Measurements from ENCODE around the gene GCDH.
"Not testable (repeated sequence)": the region's sequence is repeated elsewhere in the genome, so short reads cannot be mapped to it uniquely, and the experiment has no call there.

GCDH gene

DNA sequence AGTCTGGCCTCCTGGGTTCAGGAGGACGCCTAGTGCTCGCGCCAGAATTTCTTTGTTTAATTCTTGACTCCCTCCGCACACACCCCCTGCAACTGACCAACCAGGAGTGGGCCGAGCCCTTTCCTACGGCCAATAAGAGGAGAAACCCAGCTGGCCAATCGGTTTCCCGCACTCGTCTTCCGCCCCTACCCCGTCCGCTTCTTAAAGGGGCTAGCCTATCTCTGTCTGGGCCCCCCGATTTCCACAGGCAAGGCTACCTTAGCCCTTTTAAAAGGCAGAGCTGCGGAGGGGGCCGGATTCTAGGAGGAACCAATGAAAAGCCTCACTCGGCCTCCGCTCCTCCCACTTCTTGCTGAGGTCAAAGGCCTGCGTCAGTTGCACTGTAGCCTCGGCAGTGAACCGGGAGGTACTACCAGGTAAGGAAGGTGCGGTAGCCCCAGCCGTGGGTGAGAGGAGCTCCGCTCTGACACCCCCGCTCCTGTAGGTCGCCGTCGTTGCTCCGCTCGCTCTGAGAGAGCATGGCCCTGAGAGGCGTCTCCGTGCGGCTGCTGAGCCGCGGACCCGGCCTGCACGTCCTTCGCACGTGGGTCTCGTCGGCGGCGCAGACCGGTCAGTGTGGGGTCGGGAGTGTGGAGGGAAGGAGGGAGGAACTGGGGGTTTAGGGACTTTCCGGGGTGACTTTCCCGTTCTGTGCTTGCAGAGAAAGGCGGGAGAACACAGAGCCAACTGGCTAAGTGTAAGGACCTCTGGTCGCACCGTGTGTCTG is at the start of gene GCDH:
Gene GCDH (plus strand): TSS at position 374 of the 766 bp plus-strand sequence. CDS start 145 bp downstream, at position 519.
- DNase-seq (ENCODE audit: insufficient read length, low spot score), result peak; percentile 95
- TF ChIP-seq, protein P1, sequence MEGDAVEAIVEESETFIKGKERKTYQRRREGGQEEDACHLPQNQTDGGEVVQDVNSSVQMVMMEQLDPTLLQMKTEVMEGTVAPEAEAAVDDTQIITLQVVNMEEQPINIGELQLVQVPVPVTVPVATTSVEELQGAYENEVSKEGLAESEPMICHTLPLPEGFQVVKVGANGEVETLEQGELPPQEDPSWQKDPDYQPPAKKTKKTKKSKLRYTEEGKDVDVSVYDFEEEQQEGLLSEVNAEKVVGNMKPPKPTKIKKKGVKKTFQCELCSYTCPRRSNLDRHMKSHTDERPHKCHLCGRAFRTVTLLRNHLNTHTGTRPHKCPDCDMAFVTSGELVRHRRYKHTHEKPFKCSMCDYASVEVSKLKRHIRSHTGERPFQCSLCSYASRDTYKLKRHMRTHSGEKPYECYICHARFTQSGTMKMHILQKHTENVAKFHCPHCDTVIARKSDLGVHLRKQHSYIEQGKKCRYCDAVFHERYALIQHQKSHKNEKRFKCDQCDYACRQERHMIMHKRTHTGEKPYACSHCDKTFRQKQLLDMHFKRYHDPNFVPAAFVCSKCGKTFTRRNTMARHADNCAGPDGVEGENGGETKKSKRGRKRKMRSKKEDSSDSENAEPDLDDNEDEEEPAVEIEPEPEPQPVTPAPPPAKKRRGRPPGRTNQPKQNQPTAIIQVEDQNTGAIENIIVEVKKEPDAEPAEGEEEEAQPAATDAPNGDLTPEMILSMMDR (IDR thresholded peaks at IDR 0.05; ENCODE audit: insufficient read depth, missing control alignments), result peak; percentile 18
- FAIRE-seq, result no peak

DNA sequence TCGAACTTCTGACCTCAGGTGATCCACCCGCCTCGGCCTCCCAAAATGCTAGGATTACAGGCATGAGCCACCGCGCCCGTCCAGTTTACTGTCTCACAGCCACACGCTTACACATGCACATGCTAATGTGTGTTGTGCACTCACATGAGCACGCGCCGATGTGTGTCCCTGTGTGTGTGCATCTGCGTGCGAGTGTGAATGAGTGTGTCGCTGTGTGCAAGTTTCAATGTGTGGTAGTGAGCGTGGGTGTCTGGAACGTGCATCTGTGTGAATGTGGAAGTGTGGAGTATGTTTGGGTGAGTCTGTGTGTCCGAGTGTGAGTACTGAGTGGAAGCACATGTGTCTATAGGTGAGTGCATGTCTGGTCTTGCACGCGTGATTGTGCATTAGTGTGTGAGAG is 48.4 kb upstream of the GCDH start:
- TF ChIP-seq, protein P1 (IDR thresholded peaks at IDR 0.05; ENCODE audit: insufficient read depth, missing control alignments), result no peak
- FAIRE-seq (no peak), DNase-seq (ENCODE audit: insufficient read length, low spot score) (no peak)

DNA sequence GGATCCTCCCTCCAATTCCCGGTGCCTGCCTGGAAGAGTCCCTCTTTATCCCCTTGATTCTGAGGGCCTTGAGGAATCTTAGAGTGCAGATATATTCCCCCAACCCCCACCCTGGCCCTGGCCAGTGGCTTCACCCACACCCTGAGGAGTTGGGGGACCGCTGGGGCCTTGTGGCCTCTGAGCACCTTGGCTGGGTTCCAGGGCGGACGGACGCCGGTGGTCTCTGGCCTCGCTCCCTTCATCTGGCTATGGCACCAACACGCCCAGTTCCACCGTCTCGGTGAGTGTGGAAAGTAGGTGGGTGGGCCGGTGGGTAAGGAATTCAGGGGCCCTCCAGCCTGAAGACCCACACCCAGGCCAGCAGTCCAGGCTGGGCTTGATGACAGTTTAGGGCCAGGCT is 47.6 kb upstream of the GCDH start:
- no peak for FAIRE-seq
- no peak for DNase-seq (ENCODE audit: insufficient read length, low spot score)
- TF ChIP-seq, protein P1 (IDR thresholded peaks at IDR 0.05; ENCODE audit: insufficient read depth, missing control alignments), result no peak

DNA sequence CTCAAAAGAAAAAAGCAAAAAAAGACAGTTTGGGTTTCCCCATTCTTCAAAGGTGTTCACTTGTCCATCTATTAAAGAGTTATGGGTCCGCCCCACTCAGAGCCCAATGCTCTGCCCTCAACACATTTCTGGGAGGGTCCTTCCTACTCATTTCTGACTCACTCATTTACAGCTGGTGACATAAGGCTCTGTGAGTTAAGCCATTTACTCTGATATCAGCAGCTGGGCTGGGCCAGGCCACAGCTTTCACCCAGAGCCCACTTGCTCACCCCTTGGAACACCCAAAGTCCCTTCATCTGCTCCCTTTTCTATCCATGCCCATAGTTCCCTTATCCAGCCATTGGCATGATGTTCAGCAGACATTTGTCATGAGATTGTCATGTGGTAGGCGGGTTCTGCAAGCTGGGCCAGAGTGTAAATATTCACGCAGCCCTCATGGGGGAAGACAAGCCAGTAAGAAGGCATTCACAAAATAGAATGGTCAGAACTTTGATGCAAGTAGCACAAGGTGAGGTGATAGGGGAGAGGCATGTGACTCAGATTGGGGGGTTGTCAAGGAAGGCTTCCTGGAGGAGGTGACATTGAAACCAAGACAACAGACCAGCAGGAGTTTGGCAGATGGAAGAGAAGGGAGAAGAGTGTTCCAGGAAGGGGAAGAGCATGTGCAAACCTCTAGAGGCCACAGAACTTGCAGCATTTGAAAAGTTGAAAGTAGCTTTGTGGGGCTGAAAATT is 46.8 kb upstream of the GCDH start:
- TF ChIP-seq, protein P1 (IDR thresholded peaks at IDR 0.05; ENCODE audit: insufficient read depth, missing control alignments), result no peak
- FAIRE-seq (no peak), DNase-seq (ENCODE audit: insufficient read length, low spot score) (no peak)

GRCh38 chr19:12846613-12847012 is 44.3 kb upstream of the GCDH start:
- not testable (repeated sequence) for DNase-seq (ENCODE audit: insufficient read length, low spot score); FAIRE-seq

DNA sequence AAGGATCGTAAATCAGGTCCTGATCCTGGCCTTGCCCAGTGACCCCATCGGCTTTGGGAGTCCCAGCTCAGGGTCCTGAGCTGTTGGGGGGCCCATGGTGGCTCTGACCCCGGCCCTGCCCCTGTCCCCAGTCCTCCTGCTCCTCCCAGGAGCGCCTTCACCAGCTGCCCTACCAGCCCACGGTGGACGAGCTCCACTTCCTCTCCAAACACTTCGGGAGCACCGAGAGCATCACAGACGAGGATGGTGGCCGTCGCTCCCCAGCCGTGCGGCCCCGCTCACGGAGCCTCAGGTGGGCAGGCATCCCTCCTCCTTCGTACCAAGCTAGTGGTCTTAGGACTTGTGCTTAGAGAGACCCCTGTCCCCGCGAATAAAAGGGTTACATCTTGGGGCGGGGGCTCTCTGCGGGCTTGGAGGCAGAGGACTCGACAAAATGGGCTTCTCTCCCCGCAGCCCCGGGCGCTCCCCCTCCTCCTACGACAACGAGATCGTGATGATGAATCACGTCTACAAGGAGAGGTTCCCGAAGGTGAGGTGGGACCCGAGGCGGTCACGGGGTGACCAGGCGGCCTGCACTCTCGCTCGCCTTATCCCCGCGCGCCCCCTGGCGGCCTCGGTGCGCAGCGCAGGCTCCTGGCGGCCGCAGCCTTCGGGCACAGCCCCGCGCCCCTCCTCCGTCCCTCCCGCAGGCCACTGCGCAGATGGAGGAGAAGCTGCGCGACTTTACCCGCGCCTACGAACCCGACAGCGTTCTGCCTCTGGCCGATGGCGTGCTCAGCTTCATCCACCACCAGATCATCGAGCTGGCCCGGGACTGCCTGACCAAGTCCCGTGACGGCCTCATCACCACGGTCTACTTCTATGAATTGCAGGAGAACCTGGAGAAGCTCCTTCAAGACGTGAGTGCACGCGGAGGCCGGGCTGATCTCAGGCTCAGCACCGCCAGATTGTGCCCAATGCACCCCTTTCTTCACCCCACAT is 43.5 kb upstream of the GCDH start:
- FAIRE-seq (no peak), DNase-seq (ENCODE audit: insufficient read length, low spot score) (peak; percentile 73)
- TF ChIP-seq, protein P1 (IDR thresholded peaks at IDR 0.05; ENCODE audit: insufficient read depth, missing control alignments), result peak; percentile 96

DNA sequence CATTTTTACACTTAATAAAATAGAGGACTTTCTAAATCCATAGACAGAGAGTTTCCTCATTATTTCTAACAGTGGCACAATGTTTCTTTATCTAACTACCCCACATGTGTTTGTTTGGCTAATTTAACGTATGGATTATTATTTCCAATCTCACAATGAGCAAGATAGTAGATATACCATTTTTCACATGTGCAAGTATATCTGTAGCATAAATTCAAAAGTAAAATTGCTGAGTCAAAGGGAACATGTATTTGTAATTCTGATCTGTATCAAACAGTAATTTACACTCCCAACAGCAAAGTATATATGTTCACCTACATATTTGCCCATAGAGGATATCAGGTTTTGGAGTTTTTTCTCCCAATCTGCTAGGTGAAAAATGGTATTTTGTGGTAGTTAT is 34.3 kb upstream of the GCDH start:
- DNase-seq (ENCODE audit: insufficient read length, low spot score), result no peak
- TF ChIP-seq, protein P1 (IDR thresholded peaks at IDR 0.05; ENCODE audit: insufficient read depth, missing control alignments), result no peak
- FAIRE-seq, result no peak
